Activated CD8-positive, alpha-beta memory T cell treated with anti-CD3 and anti-CD28 coated beads, Interleukin-2, amount 50 U/mL, for 24 hours (primary cell): ENCODE data around the gene EGR1.
"Not testable (repeated sequence)": the region's sequence is repeated elsewhere in the genome, so short reads cannot be mapped to it uniquely, and the experiment has no call there.

Experiments
- DNase-seq: peaks from one replicate; pipeline ENCODE4 v3.0.0-alpha.2; 2020; ENCODE audit errors: extremely low read depth

The EGR1 gene

GRCh38 chr5:138469540-138470321 is 4.5 kb downstream of the EGR1 start:
- no peak for DNase-seq

GRCh38 chr5:138470322-138471051 is 5.2 kb downstream of the EGR1 start:
- no peak for DNase-seq

- DNase-seq = no peak
Observed at GRCh38 chr5:138471052-138471361, 5.7 kb downstream of the EGR1 start.

- no peak for DNase-seq
Observed at GRCh38 chr5:138472353-138472752, 7.1 kb downstream of the EGR1 start.

- not testable (repeated sequence) for DNase-seq
Observed at GRCh38 chr5:138473151-138473550, 7.9 kb downstream of the EGR1 start.

GRCh38 chr5:138476918-138477317 is 11.6 kb downstream of the EGR1 start:
- DNase-seq = no peak

GRCh38 chr5:138482638-138483037 is 17.4 kb downstream of the EGR1 start:
- no peak for DNase-seq

- DNase-seq = no peak
Observed at GRCh38 chr5:138488481-138488945, 23.2 kb downstream of the EGR1 start.

- DNase-seq = no peak
Observed at GRCh38 chr5:138489683-138490061, 24.4 kb downstream of the EGR1 start.

- DNase-seq = no peak
Observed at GRCh38 chr5:138490648-138491283, 25.5 kb downstream of the EGR1 start.

GRCh38 chr5:138491284-138491648 is 26.0 kb downstream of the EGR1 start:
- no peak for DNase-seq

- peak; percentile 44 for DNase-seq
Observed at GRCh38 chr5:138491669-138492559, 26.6 kb downstream of the EGR1 start.

- no peak for DNase-seq
Observed at GRCh38 chr5:138492560-138493045, 27.3 kb downstream of the EGR1 start.

GRCh38 chr5:138495351-138495750 is 30.1 kb downstream of the EGR1 start:
- DNase-seq = no peak

GRCh38 chr5:138498376-138498775 is 33.1 kb downstream of the EGR1 start:
- DNase-seq = no peak

- DNase-seq = no peak
Observed at GRCh38 chr5:138502121-138502520, 36.8 kb downstream of the EGR1 start.

- no peak for DNase-seq
Observed at GRCh38 chr5:138502521-138502920, 37.2 kb downstream of the EGR1 start.

- no peak for DNase-seq
Observed at GRCh38 chr5:138503487-138504270, 38.4 kb downstream of the EGR1 start.

GRCh38 chr5:138504799-138505198 is 39.5 kb downstream of the EGR1 start:
- no peak for DNase-seq

- no peak for DNase-seq
Observed at GRCh38 chr5:138506370-138507306, 41.4 kb downstream of the EGR1 start.
